Skin epidermis (tissue), 12 donors: ENCODE measurements around the gene VOPP1.
A peak's percentile ranks its signal among the peaks of the same experiment; 100 is the strongest.

Experiments
- H3K27ac ChIP-seq, 21 experiments: fragments of 200-600 bp; sonication (generic) in 11 of 21; one replicate each; pipeline ENCODE4 v1.5.0; 2020; ENCODE audit warnings: mild to moderate bottlenecking in 3 of 21, inconsistent platforms in 2 of 21, moderate library complexity in 2 of 21
- H3K4me3 ChIP-seq, 7 experiments: fragments of 200-600 bp; sonication (generic) in 2 of 7; one replicate each; pipeline ENCODE4 v1.5.0; 2020; ENCODE audit warnings: inconsistent platforms in 2 of 7, mild to moderate bottlenecking in 2 of 7, moderate library complexity in 1 of 7

VOPP1 gene

DNA sequence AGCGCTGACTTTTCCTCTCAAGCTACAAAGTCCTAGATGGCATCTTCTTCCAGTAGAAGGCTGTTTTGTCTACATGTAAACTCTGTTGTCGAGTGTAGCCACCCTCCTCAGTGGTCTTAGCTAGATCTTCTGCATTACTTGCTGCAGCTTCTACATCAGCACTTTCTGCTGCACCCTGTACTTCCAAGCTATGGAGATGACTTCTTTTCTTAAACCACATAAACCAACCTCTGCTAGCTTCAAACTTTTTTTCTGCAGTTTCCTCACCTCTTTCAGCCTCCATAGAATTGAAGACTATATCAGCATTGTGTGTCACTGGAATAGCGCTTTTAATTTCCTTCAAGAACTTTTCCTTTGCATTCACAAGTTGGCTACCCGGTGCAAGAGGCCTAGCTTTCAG is 119.3 kb downstream of the VOPP1 start:
- H3K27ac ChIP-seq: no peak overlapping the region
- H3K4me3 ChIP-seq: no peak overlapping the region

DNA sequence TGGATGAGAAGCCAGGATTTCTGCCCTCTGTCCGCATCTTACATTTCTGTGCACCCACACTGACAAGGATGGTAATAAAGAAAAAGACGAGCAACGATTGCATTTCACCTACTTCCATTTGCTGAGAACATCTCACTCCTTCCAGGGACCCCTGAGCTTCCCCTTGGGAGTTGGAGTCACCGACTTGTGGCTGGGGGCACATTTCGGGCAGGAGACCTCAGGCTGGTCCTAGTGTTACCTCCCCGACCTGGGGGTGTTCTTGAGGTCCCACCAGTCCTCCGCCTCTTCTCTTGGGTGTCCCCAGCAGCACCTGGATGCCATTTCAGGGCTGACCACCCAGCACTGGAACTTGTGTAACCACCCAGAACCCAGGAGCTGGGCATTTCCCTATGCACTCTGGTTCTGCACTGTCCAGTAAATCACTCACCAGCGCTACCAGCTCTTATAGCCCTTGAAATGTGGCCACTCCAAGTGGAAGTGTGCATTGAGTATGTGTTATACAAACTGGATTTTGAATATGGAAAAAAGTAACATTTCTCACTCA is 122.2 kb downstream of the VOPP1 start:
- no peak overlapping the region for H3K27ac ChIP-seq
- H3K4me3 ChIP-seq: no peak overlapping the region

DNA sequence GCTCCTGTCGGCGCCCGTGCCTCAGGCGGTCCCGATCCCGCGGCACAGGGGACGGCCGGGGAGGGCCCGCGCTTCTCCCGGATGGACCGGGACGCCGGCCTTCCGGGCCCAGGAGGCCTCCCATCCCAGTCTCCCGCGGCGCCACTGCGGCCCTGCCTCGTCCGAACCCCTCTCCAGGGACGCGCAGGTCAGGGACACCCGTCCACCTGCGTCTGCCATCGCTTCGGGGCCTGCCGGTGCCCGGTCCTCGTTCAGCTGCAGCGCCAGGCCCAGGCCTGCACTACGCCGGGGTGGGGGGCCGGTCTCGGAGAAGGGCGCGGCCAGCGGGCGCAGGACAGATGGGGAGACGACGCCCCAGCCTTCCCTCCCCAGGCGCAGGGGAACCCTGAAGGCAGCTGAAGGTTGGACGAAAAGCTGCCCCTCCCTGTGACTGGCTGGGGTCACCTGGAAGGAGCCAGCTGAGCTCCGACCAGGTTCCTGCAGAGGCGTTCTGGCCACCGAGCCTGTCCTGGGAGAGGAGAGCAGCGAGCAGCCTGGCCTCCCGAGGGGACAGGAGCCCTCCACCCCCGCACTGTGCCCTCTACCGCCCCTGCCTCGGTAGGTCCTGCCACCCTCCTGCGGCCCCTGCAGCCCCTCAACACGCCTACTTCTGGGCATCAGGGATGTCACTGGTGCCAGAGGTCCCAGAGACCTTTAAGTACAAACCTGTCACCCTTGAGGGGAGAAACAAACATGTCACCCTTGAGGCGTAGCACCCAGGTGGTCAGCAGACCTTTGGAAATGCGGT is 122.9 kb downstream of the VOPP1 start:
- Histone ChIP-seq H3K4me3 (no peak overlapping the region), H3K27ac (no peak overlapping the region)

DNA sequence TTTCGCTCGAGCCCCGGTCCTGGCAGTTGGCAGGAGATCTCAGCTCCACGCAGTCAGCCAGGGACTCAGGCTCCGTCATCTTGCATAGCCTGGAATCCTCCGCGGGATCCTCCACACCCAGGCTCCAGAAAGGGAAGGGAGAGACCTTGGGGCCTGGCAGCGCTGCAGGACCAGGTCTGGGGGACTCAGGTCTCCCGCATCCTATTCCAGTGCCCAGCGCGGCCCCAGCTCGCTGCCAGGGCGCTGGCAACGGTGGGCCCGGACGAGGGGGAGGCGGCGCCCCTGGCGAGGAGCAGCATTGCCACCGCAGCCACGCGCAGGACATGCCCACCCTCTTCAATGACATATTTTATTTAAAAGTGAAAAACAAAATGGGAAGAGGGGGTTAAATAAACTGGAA is 123.8 kb downstream of the VOPP1 start:
- H3K27ac ChIP-seq: no peak overlapping the region
- no peak overlapping the region for H3K4me3 ChIP-seq

DNA sequence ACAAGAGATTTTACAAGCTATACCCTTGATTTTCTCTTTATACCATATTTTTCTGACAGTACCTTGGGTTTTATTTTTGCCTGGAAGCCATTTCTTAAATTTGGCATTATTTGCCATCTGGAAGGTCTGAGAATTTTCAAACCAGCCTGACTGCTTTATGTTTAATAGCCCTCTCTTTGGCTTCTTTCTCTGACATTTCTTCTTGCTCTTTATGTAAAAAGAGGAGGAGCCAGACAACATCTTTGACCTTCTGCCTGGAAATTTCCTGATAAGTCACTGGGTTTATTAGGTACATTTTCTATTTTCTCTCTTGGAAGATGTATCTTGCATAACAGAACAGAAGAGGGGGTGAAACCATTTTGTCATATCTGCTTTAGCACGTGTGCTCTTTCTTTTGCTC is 127.5 kb downstream of the VOPP1 start:
- Histone ChIP-seq H3K27ac (no peak overlapping the region), H3K4me3 (no peak overlapping the region)

DNA sequence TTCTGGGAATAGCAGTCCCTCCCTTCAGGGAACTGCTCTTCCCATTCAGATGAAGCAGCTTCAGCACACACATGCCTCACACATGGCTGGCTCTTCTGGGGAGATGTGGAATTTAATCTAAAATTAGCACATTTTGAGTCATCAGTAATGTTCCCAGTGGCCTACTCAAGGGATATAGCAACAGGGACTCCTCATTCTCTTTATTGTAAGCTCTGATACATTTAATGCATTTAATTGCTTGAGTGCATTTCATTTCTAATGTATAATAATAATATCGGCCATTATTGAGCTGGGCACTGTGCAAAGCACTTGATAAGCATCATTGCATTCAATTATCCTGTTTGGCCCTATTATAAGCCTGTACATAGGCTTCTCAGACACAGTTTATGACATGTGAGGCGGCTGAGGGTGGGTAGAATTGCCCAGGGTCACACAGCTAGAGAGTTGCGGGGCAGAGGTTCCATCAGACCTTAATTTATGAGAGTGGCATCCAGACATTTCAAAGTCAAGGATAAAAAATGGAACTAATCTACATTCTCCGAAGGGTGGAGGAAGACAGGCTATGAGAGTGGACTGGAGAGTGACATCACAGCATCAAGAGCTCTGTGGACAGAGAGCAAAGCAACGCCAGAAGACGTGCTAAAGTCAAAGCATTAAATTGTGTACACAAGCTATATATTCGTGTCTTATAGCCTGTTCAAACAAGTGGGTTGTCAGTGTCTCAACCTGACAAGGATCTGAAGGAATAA is 130.4 kb downstream of the VOPP1 start:
- Histone ChIP-seq H3K27ac (peak overlapping the region in 3 of 21 experiments; percentile 9 to 57 (median 50)), H3K4me3 (no peak overlapping the region)

DNA sequence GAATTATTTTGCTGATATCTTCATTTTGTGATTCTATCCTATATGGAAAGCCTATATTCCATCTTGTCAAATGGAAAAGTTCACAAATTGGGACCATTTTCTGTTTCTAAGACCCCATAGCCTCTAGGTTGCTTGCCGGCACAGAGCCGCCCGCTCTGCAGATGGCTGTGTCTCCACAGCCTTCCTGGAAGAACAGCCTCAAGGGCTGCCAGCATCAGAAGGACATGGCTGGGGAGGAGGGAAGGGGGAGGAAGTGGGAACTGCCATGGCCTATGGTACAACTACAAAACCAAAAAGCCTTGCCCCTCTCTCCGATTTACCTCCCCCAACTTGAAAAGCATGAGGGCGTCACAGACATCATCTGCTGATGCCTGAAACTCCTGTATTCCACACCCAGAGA is 131.3 kb downstream of the VOPP1 start:
- no peak overlapping the region for H3K4me3 ChIP-seq
- H3K27ac ChIP-seq: peak overlapping the region in 2 of 21 experiments; percentile 8 to 28

DNA sequence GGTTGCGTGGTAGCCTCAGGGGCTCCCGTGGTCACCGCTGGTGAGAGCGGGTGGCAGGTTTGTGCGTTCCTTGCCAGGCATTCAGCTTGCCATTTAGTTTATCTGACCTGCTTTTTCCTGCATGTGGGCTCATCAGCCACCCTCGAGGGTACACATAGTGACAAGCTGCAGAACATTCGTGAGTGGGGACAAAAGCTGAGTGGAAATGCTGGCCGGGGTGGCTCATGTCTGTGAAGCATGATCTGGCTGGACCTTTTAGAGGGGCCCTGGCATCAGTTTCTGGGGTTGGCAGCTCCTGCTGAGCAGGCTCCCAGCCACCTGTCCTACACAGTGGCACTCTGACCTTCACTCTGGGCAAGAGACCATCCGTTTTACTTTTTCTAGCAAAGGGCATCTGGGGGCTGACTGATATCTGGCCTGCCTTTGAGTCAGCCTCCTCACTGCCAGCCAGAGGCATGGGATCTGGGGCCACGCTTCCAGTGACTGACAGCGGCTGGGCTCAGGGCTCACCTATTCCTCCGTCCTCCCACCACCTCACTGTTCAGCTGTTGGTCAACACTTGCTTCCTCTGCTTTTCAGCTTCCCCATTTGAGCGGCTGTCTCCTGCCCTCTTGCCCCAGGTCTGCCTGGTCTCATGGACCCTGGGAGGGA is 132.1 kb downstream of the VOPP1 start:
- Histone ChIP-seq H3K27ac (peak overlapping the region in 1 of 21 experiments; percentile 14), H3K4me3 (no peak overlapping the region)

DNA sequence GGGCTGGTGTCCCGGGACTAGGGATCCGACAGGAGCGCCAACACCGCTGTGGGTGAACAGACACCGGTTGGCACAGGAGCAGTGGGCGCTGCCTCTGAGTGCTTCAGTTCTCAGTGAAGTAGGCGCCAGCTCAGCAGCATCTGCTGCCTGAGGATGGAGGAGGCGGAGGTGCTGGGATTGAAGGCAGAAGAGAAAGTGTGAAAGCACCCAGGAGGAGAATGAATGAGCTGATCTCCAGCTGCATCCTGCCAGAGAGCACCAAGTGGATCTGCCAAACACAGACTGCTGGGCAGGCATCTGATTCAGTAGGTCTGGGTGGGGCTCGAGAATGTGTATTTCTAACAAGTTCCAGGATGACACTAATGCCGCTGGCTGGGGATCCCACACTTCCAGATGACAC is 132.7 kb downstream of the VOPP1 start:
- no peak overlapping the region for H3K4me3 ChIP-seq
- no peak overlapping the region for H3K27ac ChIP-seq

DNA sequence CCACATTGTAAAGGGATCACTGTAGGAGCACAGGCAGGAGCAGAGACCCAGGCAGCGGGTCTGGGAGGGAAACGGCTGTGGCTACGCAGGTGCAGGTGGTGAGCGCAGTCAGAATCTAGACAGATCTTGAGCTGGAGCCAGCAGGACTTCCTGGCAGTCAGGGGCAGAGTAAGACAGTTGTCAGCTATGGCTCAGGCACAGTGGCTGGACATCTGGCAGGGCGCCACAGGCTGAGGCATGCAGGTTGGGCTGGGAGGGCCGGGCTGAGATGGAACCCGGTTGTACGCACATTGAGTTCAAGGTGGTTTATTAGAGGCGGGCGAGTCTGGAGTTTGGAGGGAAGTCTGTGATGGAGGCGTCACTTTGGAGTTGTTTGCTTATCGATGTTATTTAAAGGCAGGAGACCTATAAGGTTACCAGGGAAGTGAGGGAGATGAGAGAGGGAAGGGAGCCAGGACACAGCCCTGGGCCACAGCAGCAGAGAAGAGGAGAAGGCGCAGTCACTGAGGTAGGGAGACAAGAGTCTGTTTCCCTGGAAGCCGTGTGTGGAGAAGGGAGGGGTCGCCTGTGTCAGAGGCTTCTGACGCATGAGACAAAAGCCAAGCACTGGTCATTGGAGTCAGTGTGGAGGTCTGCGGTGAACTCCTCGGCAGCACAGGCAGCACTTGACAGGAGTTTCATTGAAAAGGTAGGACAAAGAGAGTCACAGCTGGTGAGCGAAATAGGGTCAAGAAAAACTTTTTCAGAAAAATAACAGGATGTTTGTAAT is 133.4 kb downstream of the VOPP1 start:
- H3K27ac ChIP-seq: no peak overlapping the region
- no peak overlapping the region for H3K4me3 ChIP-seq

DNA sequence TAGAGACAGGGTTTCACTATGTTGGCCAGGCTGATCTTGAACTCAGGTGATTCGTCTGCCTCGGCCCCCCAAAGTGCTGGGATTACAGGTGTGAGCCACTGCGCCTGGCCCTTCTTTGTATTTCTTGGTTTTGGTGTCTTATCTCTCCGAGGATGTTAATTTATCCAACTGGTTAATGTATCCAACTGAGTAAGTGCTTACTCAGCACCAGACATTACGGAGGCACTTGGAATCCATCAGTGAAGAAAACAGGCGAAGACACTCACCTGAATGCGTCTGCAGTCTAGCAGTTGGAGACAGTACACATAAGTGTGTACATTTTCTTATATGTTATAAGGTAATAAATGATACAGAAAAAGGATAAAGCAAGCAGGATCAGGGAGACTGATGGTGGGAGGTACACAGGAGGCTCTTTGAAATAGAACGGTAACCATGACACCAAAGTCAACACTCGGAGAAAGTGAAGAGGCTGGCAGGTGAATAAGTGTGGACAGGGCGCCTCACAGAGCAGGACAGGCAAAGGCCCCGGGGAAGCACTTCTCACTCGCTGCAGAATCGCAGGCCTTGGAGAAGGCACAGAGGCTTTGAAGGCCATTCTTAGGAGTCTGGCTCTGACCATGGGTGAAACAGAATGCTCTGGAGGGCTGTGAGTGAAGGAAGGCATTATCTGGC is 134.1 kb downstream of the VOPP1 start:
- Histone ChIP-seq H3K4me3 (no peak overlapping the region), H3K27ac (no peak overlapping the region)

DNA sequence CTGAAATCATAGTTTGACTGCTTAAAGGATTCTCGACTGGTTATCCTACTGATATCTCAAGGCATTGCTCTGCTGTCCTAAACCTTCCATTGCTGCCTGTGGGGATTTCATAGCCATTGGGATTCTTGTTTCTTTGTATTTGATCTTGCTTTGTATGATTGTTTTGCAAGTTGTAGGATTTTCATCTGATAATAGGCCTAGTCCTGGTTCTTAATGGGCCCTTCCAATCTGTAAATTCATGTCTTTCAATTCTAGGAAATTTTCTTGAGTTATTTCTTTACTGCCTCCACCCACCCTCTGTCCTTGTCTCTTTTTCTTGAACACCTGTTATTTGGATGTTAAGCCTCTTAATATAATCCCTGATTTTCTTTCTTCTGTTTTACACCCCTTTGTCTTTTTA is 134.9 kb downstream of the VOPP1 start:
- Histone ChIP-seq H3K27ac (no peak overlapping the region), H3K4me3 (no peak overlapping the region)

DNA sequence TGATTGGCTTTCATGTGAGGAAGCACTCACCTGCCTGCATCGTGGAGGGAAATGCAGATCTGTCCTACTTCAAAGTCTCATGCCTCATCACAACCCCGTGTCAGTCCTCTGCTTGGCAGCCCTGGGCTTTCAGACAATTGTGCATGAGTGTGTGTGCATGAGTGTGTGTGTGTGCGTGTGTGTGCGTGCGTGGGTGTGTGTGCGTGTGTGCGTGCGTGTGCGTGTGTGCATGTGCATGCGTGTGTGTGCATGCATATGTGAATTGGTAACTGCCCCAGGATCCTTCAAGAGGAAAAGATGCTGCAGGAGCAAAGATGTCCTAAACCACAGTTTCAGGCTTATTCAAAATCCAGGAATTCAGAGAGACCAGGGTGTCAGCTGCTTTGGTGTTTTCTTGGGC is 135.8 kb downstream of the VOPP1 start:
- Histone ChIP-seq H3K4me3 (no peak overlapping the region), H3K27ac (no peak overlapping the region)

DNA sequence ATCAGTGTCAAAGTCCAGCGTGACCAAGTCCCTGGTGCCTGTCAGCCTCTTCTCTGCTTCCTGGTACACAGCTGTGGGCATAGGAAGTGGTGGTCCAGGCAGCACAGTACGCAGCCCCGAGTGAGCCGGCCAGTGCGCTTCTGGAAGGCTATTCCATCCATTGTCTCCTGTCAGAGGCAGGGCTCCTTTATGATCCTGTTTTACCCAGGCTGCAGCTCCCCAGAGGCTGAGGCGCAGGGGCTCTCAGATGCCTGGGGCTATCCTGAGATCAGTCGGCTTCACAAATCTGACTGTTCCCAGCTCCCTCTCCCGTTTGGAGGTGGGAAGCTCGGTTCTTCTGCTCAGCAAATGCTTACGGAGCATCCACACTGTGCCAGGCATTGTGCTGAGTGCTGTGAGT is 136.8 kb downstream of the VOPP1 start:
- H3K4me3 ChIP-seq: no peak overlapping the region
- H3K27ac ChIP-seq: no peak overlapping the region

DNA sequence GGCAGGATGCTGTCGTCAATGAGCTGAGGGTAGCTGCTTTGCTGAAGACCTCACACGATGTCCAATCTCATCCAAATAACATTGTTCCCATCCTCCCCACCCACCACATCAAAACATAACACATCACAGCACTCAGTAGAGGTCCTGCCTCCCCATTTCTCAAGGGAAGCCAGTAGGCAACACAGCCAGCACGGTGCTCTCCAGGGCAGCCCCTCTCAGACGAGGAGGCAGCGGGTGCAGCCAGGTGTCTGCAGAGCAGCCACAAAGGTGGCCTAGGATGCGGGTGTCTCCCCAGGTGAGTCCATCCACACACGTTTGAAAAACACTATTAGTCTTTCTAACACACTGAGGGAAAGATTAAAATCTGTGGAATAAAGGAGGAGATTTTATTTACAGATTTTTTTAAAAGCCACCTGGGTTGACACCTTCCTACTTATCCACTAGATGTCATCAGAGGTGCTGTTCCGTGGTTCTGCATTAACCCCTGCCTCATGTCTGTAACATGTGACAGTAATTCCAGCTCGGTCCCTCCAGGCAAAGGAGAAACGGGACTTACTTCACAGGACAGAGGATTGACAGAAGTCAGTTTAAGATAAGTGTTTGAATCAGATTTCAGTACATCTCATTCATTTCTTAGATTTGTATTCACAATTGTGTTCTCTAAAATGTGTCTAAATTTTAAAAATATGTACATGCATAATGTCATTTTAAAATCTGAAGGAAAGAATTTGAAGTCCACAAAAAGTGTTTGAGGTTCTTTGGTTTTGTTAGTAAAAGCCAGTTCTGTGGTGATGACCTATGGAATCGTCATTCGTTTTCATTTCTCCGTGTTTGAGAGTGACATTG is 139.1 kb downstream of the VOPP1 start:
- Histone ChIP-seq H3K4me3 (no peak overlapping the region), H3K27ac (no peak overlapping the region)

DNA sequence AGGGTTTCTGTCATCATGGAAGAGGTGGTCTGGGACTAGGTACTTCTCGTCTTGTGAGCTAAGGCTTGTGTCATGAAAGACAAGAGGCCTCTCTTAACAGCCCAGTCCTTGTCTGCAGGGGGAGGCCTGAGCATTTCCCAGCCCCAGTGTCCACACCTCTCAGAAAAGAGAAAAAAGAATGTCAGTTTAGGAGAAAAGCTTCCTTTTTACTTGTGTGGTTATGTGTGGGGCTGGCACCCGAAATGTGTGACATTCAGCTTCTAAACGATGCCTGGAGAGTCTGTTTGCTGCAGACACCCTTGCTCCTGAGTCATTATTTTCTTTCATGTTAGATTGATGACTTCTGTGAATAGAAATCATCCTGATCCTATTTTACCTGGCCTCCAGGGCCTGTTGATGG is 139.8 kb downstream of the VOPP1 start:
- Histone ChIP-seq H3K4me3 (no peak overlapping the region), H3K27ac (no peak overlapping the region)

DNA sequence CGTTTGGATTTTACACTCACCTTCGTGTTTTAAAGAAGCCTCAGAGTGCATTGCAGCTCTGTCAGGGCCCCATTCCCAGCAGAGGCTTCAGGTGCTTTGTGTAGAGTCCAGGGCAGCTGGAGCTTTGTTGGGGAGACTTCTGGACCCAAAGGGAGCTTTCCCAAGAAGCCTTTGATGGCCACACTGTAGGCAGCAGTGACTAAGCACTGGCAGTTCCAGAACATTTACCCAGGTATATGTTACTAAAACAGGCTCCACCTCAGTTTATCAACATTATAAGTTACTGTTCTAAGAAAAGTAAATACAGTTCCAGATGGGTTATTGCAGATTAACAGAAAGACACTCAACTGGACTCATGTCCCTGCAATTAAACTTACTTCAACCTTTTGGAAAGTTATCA is 140.4 kb downstream of the VOPP1 start:
- no peak overlapping the region for H3K27ac ChIP-seq

DNA sequence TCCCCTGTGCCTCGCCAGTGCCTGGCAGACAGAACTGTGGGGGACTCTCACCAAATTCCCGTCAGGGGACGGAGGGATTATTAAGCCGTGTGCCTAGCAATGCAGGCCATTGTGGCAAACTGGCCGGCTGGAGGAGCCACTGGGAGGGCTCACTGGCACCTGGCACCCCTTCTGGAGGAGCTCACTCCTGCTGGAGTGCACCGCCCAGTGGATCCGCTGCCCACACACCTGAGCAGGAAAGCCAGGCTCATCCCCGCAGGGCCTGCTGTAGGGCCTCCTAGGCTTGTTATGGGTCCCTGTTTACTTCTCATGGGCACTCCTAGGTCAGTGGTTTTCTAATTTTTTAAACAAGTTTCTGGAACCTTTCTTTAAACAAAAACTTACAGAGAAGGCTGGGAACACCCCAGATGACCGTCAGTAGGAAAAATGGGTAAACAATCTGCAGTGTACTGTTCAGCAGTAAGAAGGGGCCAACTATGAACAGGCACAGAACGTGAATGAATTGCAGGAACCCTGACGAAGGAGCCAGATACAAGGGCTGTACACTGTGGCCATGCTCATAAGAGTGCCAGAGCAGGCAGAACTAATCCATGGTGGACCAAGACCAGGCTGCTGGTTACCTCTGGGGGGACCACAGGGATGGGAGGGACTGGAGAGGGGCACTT is 142.3 kb downstream of the VOPP1 start:
- no peak overlapping the region for H3K27ac ChIP-seq
- no peak overlapping the region for H3K4me3 ChIP-seq

More for the DNA sequence above, 140.4 kb downstream of the VOPP1 start:
- H3K4me3 ChIP-seq: no peak overlapping the region
